ENCODE measurements around the gene CX3CR1. TPM values are rescaled to one million over a fixed set of nuclear protein-coding genes. Genes with fewer than 3 reads are reported as not detected.

The CX3CR1 gene
- total and polyA plus RNA-seq, 4 donors, result 27.7 to 70.2 (median 42.7) TPM

- no peak for DNase-seq (ENCODE audit: low read depth in 4 of 6, low spot score in 6 of 6)
- H3K4me1 ChIP-seq (ENCODE audit: control insufficient read depth, insufficient read depth, low read length), result no peaks in the 10 kb centered on the region
- no peak overlapping the region for H3K4me3 ChIP-seq (ENCODE audit: low read depth, low read length)
- no peaks in the 10 kb centered on the region for H3K27me3 ChIP-seq (ENCODE audit: control insufficient read depth, insufficient read depth, low read length)
- H3K9me3 ChIP-seq (ENCODE audit: control insufficient read depth, insufficient read depth, low read length), result peaks cover 3% of the 10 kb centered on the region
- no peaks in the 10 kb centered on the region for H3K36me3 ChIP-seq (ENCODE audit: control insufficient read depth, insufficient read depth, low read length)
- H3K27ac ChIP-seq (ENCODE audit: low read depth, low read length), result no peak overlapping the region
These were observed 39.4 kb upstream of the CX3CR1 start for GRCh38 chr3:39319249-39319648.

- H3K4me1 ChIP-seq (ENCODE audit: control insufficient read depth, insufficient read depth, low read length), result no peaks in the 10 kb centered on the region
- DNase-seq (ENCODE audit: low read depth in 4 of 6, low spot score in 6 of 6), result no peak
- no peaks in the 10 kb centered on the region for H3K27me3 ChIP-seq (ENCODE audit: control insufficient read depth, insufficient read depth, low read length)
- no peaks in the 10 kb centered on the region for H3K36me3 ChIP-seq (ENCODE audit: control insufficient read depth, insufficient read depth, low read length)
- peaks cover 3% of the 10 kb centered on the region for H3K9me3 ChIP-seq (ENCODE audit: control insufficient read depth, insufficient read depth, low read length)
- H3K4me3 ChIP-seq (ENCODE audit: low read depth, low read length), result no peak overlapping the region
- no peak overlapping the region for H3K27ac ChIP-seq (ENCODE audit: low read depth, low read length)
- no CpG with 5 or more reads among the region's 1 CpG for WGBS (ENCODE audit: insufficient coverage)
These were observed 38.5 kb upstream of the CX3CR1 start for GRCh38 chr3:39318301-39318700.

GRCh38 chr3:39317571-39318169 lies 37.8 kb upstream of the CX3CR1 start:
- Histone ChIP-seq H3K4me1 (ENCODE audit: control insufficient read depth, insufficient read depth, low read length) (no peaks in the 10 kb centered on the region), H3K27ac (ENCODE audit: low read depth, low read length) (no peak overlapping the region), H3K4me3 (ENCODE audit: low read depth, low read length) (no peak overlapping the region), H3K36me3 (ENCODE audit: control insufficient read depth, insufficient read depth, low read length) (no peaks in the 10 kb centered on the region), H3K9me3 (ENCODE audit: control insufficient read depth, insufficient read depth, low read length) (peaks cover 3% of the 10 kb centered on the region), H3K27me3 (ENCODE audit: control insufficient read depth, insufficient read depth, low read length) (no peaks in the 10 kb centered on the region)
- no peak for DNase-seq (ENCODE audit: low read depth in 4 of 6, low spot score in 6 of 6)
- no CpG with 5 or more reads among the region's 2 CpGs for WGBS (ENCODE audit: insufficient coverage)

- Histone ChIP-seq H3K4me3 (ENCODE audit: low read depth, low read length) (no peak overlapping the region), H3K4me1 (ENCODE audit: control insufficient read depth, insufficient read depth, low read length) (no peaks in the 10 kb centered on the region), H3K9me3 (ENCODE audit: control insufficient read depth, insufficient read depth, low read length) (peaks cover 3% of the 10 kb centered on the region), H3K36me3 (ENCODE audit: control insufficient read depth, insufficient read depth, low read length) (no peaks in the 10 kb centered on the region), H3K27me3 (ENCODE audit: control insufficient read depth, insufficient read depth, low read length) (no peaks in the 10 kb centered on the region), H3K27ac (ENCODE audit: low read depth, low read length) (no peak overlapping the region)
- no peak for DNase-seq (ENCODE audit: low read depth in 4 of 6, low spot score in 6 of 6)
- WGBS (ENCODE audit: insufficient coverage), result no CpG with 5 or more reads among the region's 1 CpG
These were observed 35.6 kb upstream of the CX3CR1 start for GRCh38 chr3:39315420-39315819.

GRCh38 chr3:39313289-39313688 lies 33.5 kb upstream of the CX3CR1 start:
- Histone ChIP-seq H3K27me3 (ENCODE audit: control insufficient read depth, insufficient read depth, low read length) (no peaks in the 10 kb centered on the region), H3K4me1 (ENCODE audit: control insufficient read depth, insufficient read depth, low read length) (no peaks in the 10 kb centered on the region), H3K27ac (ENCODE audit: low read depth, low read length) (no peak overlapping the region), H3K36me3 (ENCODE audit: control insufficient read depth, insufficient read depth, low read length) (no peaks in the 10 kb centered on the region), H3K9me3 (ENCODE audit: control insufficient read depth, insufficient read depth, low read length) (peaks cover 3% of the 10 kb centered on the region), H3K4me3 (ENCODE audit: low read depth, low read length) (no peak overlapping the region)
- no peak for DNase-seq (ENCODE audit: low read depth in 4 of 6, low spot score in 6 of 6)

- no peaks in the 10 kb centered on the region for H3K4me1 ChIP-seq (ENCODE audit: control insufficient read depth, insufficient read depth, low read length)
- H3K36me3 ChIP-seq (ENCODE audit: control insufficient read depth, insufficient read depth, low read length), result no peaks in the 10 kb centered on the region
- no peaks in the 10 kb centered on the region for H3K27me3 ChIP-seq (ENCODE audit: control insufficient read depth, insufficient read depth, low read length)
- H3K4me3 ChIP-seq (ENCODE audit: low read depth, low read length), result no peak overlapping the region
- H3K9me3 ChIP-seq (ENCODE audit: control insufficient read depth, insufficient read depth, low read length), result peaks cover 2% of the 10 kb centered on the region
- no CpG with 5 or more reads among the region's 2 CpGs for WGBS (ENCODE audit: insufficient coverage)
- no peak overlapping the region for H3K27ac ChIP-seq (ENCODE audit: low read depth, low read length)
- no peak for DNase-seq (ENCODE audit: low read depth in 4 of 6, low spot score in 6 of 6)
These were observed 22.3 kb upstream of the CX3CR1 start for GRCh38 chr3:39302178-39302577.

GRCh38 chr3:39299279-39299678 lies 19.4 kb upstream of the CX3CR1 start:
- Histone ChIP-seq H3K4me3 (ENCODE audit: low read depth, low read length) (no peak overlapping the region), H3K36me3 (ENCODE audit: control insufficient read depth, insufficient read depth, low read length) (no peaks in the 10 kb centered on the region), H3K4me1 (ENCODE audit: control insufficient read depth, insufficient read depth, low read length) (peaks cover 8% of the 10 kb centered on the region), H3K9me3 (ENCODE audit: control insufficient read depth, insufficient read depth, low read length) (peaks cover 2% of the 10 kb centered on the region), H3K27me3 (ENCODE audit: control insufficient read depth, insufficient read depth, low read length) (no peaks in the 10 kb centered on the region), H3K27ac (ENCODE audit: low read depth, low read length) (no peak overlapping the region)
- DNase-seq (ENCODE audit: low read depth in 4 of 6, low spot score in 6 of 6), result no peak

- Histone ChIP-seq H3K27ac (ENCODE audit: low read depth, low read length) (no peak overlapping the region), H3K4me1 (ENCODE audit: control insufficient read depth, insufficient read depth, low read length) (peaks cover 13% of the 10 kb centered on the region), H3K27me3 (ENCODE audit: control insufficient read depth, insufficient read depth, low read length) (no peaks in the 10 kb centered on the region), H3K4me3 (ENCODE audit: low read depth, low read length) (no peak overlapping the region), H3K36me3 (ENCODE audit: control insufficient read depth, insufficient read depth, low read length) (no peaks in the 10 kb centered on the region), H3K9me3 (ENCODE audit: control insufficient read depth, insufficient read depth, low read length) (peaks cover 2% of the 10 kb centered on the region)
- 92% methylated on average over 3 of the region's 4 CpGs for WGBS (ENCODE audit: insufficient coverage)
- DNase-seq (ENCODE audit: low read depth in 4 of 6, low spot score in 6 of 6), result no peak
These were observed 16.6 kb upstream of the CX3CR1 start for GRCh38 chr3:39296197-39297077.

DNA sequence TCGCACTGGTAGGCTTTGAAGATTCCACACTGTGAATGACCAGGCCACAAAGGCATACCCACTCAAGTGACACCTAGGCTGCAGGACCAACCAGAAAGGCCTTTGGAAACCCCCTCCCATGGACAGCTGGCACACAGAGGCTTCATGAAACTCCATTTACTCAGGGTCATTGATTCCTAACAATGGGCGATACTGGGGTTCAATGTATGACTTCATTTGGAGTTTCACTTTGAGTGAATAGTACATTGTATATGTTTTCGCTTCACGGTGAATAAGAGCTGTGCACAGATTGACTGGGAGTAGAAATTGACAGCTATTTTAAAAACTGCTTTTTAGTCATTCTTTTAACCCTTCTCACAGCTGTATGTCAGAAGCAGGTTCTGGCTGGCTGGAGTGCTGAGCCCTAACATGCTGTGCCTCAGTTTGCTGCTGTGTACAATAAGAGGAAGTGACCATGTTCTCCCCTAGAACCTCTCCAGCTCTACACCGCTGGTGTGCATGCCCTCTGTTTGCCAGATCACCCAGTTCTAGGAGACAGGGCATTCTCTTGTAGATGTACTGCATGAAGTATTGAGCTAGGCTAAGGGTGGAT lies 15.4 kb upstream of the CX3CR1 start:
- Histone ChIP-seq H3K27ac (ENCODE audit: low read depth, low read length) (no peak overlapping the region), H3K27me3 (ENCODE audit: control insufficient read depth, insufficient read depth, low read length) (no peaks in the 10 kb centered on the region), H3K9me3 (ENCODE audit: control insufficient read depth, insufficient read depth, low read length) (peaks cover 2% of the 10 kb centered on the region), H3K4me1 (ENCODE audit: control insufficient read depth, insufficient read depth, low read length) (peaks cover 13% of the 10 kb centered on the region), H3K36me3 (ENCODE audit: control insufficient read depth, insufficient read depth, low read length) (no peaks in the 10 kb centered on the region), H3K4me3 (ENCODE audit: low read depth, low read length) (no peak overlapping the region)
- 48% methylated on average over 2 of the region's 5 CpGs for WGBS (ENCODE audit: insufficient coverage)
- no peak for DNase-seq (ENCODE audit: low read depth in 4 of 6, low spot score in 6 of 6)
